ENCODE data around the gene IMPA2.

DNA sequence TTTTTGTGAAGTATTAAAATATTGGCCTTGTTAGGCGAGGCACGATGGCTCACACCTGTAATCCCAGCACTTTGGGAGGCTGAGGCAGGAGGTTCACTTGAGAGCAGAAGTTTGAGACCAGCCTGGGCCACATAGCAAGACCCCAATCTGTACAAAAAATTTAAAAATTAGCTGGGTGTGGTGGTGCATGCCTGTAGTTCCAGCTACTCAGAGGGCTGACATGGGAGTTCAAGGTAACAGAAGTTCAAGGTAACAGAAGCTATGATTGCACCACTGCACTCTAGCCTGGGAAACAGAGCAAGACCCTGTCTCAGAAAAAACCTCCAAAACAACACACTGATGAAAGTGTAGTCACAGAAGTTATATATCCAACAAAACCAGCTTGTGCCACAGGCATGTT is 39.8 kb downstream of the IMPA2 start:
- no peak for TF ChIP-seq ZFX (IDR thresholded peaks at IDR 0.05)
- TF ChIP-seq, protein P1, sequence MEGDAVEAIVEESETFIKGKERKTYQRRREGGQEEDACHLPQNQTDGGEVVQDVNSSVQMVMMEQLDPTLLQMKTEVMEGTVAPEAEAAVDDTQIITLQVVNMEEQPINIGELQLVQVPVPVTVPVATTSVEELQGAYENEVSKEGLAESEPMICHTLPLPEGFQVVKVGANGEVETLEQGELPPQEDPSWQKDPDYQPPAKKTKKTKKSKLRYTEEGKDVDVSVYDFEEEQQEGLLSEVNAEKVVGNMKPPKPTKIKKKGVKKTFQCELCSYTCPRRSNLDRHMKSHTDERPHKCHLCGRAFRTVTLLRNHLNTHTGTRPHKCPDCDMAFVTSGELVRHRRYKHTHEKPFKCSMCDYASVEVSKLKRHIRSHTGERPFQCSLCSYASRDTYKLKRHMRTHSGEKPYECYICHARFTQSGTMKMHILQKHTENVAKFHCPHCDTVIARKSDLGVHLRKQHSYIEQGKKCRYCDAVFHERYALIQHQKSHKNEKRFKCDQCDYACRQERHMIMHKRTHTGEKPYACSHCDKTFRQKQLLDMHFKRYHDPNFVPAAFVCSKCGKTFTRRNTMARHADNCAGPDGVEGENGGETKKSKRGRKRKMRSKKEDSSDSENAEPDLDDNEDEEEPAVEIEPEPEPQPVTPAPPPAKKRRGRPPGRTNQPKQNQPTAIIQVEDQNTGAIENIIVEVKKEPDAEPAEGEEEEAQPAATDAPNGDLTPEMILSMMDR (conservative IDR thresholded peaks at IDR 0.05): no peak

All from C4-2B (cell line).